Germinal center (tissue), 1 donor: ENCODE measurements around the gene SNX22.

Experiments used
- DNase-seq: peaks from one replicate; pipeline ENCODE4 v3.0.0; 2012; ENCODE audit warnings: mixed read lengths, low spot score

The SNX22 gene

DNA sequence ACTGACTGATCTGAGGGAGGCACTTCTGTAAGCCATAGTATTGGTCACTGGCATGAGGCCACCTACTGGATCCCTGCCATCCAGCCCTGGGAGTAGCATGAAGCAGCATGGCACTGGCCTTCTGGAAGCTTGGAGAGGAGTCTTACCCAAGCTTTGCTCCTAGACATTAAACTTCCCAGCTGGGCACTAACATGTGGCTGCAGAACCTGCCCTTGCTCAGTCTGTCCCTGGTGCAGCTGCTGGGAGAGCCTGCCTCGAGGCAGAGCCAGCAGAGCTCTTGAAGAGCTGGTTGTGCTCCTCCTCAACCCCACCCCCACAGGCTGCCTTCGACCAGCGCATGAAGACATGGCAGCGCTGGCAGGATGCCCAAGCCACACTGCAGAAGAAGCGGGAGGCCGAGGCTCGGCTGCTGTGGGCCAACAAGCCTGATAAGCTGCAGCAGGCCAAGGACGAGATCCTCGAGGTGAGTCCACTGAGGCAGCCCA, 17.1 kb upstream of the SNX22 start:
- no peak for DNase-seq

DNA sequence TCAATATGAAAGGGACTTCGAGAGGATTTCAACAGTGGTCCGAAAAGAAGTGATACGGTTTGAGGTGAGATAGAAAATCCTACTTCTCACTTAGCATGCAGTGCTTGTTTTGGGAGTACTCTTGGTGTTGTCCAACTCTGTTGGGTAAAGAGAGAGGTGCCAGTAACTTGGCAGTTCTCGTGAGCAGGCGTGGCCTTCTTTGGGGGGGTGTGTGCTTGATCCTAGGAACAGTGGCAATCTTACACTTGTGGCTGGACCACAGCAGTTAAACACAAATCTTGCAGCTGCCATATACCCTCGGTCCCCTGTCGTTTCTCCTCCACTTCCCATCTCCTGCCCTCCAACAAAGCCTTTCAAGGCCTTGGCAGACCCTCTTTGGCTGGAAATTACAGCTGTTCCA, 15.2 kb upstream of the SNX22 start:
- no peak for DNase-seq

DNA sequence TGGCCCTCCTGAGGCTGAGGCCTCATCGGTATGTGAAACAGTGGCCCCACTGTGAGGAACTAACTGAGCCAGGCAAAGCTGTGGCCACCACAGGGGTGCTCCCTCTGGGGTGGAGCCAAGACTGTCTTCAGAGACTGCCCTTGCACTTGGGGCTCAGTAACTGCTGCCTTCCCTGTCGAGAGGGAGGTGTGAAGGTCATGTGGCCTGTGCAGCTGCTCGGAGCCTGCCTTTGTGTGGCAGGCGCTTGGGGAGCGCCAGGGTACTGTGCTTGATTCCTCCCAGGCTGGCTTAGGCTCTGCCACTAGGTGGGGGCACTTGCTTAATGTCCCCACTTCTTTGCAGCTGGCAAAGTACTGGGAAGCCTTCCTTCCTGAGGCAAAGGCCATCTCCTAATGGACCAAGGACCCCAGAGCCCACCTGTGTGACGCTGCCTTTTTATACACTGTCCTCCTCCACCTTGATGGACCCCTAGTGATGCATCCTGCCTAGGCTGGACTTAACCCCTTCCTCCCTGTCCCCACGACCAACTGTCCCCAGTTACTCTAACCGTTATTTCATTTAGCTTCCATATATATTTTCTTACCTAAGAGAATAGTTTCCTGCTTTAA, 14.2 kb upstream of the SNX22 start:
- DNase-seq, result peak; percentile 18

DNA sequence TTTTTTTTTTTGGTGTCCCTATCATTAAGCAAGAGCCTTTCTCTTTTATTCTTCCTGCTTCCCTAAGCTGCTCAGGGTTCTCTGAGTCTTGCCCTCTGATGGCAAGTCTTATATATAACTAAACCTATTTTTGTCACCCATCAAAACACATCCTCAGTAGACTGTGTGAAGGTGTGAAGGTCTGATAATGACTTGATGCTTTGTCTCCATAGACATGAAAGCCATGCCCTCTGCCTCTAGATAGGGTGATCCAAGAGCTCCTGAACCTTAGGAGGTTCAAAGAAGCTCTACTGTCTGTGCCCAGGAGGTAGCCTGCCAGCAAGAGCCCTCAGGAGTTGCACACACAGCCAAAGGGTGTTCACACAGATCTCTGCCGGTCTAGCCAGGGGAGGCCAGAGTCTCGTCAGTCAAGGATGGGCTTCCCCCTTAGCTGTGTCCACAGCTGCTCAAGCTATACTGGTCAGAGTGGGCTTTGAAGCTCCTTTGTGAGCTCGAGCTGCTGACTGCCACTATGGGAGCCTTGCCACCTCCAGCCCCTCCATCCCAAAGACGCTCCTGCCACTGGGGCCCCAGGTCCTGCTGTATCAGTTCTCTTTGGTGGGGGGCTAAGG, 13.1 kb upstream of the SNX22 start:
- no peak for DNase-seq

DNA sequence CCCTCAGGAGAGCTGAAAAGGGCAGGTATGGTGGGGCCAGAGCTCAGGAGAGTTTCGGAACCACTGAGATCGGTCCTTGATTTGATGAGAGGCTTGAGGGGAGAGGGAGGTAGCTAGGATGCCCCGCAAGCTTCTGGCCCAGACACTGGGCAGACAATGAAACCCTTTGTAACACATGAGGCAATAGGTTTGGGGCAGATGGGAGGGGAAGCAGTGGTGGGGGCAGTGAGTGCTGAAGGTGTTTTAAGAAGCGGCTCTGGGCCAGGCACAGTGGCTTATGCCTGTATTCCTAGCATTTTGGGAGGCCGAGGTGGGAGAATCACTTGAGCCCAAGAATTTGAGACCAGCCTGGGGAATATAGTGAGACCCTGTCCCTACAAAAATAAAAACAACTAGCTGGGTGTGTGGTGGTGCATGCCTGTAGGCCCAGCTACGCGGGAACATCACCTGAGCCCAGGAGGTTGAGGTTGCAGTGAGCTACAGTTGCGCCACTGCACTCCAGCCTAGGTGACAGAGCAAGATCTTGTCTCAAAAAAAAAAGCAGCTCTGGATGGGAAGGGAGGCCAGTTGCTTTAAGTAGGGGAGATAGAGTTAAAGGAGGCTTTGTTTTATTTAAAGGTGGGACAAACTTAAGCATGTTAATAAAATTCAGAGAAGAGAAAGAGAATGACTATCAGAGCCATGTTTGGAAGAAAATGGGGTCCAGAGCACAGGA, 9.6 kb upstream of the SNX22 start:
- DNase-seq, result no peak

DNA sequence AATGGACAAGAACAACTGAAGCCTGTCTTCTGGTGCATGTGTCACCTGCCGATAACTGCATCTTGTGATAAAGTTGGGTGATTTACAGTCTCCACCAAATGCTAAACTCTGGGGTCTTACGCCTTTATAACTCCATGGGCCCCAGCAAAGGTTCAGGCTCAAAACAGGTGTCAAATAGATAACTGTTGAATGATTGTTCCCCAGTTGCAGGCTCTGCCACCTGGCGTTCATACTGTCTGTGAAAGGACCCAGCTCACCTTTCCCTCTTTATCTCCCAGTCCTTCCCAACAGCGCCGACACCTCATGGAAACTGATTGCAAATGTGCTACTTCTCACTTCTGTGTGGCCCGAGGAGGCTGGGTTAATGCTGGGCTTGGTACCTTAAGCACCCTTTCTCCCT, 8.3 kb upstream of the SNX22 start:
- no peak for DNase-seq

DNA sequence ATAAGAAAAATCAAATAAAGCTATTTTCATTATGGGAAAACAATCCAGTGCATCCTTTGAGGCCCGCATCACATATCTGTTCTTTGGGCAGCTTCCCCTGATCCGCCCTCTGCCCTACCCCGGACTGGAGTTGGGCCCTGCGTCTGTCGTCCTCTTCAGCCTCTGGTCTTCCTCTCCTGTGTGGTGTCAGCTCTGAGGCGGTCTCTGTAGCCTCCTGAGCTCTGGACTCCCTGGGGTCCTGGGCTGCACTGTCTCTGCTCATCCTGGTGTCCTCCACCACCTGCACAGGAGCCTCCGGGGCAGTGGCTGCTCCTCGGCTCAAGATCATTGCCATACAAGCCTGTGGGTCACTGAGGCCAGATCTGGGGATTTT, 7.4 kb upstream of the SNX22 start:
- no peak for DNase-seq

DNA sequence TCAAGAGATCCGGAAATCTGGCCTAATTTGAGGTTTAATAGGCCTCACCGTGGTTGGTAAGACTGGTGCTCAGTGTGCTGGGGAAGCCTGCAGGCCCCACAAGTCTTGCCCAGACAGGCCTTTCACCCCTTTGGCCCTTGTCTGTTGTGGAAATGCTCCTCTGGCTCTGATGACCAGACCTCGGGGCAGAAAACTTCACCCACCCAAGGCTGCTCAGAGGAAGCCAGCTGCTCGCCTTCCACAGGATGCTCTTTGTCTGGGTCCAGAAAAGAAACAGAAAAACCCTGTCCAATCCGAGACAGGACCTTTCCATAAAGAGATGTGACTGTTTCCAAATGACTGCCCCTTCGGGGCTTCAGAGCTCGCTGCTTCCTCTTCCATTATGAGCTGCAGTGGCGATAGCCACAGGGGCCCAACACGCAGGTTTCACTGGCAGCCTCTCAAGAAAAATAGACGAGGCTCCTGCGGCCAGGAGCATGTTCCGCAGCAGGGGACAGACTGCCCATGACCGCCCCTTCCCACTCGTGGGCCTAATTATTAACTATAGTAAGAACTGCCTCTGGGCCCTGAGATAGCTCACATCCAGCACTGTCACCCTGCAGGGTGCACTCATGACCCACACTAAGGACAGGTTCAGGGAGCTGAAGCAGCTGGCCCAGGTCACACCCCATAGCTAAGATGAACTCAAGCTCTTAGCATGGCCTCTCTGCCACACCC, 6.8 kb upstream of the SNX22 start:
- peak; percentile 47 for DNase-seq

DNA sequence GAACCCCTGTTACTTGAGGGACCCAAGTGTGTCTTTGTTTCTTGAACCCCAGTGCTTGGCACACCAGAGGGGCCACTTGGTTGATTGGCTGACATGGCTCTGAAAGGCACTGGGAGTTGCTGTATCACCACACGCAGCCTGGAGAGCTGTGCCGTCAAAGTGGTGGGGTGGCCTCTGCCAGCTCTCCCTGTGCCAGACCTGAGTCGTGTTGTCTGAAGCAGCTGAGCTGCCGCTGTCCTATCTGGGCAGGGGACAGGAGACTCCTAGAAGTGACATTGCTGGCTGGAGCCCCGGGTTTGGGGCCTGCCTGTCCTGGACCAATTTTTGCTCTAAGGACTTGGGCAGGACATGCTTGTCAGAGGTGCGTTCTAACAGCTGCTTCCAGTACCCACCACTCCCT, 5.5 kb upstream of the SNX22 start:
- no peak for DNase-seq

DNA sequence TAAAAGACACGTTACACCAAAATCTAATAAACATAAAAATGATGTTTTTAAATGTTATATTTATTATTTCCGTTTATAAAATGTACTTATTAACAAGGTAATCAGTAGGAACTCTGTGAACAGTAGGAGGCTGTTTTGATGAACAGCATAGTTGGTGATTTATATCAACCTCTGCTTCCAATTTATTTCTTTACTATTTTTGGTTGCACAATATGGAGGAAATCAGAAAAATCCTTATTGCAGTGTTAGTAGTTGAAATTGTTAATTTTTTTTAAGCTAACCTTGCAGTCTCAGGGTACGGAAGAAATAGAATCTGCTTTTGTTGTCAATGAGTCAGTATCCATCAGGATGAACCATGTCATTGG, 5.0 kb upstream of the SNX22 start:
- DNase-seq, result no peak

DNA sequence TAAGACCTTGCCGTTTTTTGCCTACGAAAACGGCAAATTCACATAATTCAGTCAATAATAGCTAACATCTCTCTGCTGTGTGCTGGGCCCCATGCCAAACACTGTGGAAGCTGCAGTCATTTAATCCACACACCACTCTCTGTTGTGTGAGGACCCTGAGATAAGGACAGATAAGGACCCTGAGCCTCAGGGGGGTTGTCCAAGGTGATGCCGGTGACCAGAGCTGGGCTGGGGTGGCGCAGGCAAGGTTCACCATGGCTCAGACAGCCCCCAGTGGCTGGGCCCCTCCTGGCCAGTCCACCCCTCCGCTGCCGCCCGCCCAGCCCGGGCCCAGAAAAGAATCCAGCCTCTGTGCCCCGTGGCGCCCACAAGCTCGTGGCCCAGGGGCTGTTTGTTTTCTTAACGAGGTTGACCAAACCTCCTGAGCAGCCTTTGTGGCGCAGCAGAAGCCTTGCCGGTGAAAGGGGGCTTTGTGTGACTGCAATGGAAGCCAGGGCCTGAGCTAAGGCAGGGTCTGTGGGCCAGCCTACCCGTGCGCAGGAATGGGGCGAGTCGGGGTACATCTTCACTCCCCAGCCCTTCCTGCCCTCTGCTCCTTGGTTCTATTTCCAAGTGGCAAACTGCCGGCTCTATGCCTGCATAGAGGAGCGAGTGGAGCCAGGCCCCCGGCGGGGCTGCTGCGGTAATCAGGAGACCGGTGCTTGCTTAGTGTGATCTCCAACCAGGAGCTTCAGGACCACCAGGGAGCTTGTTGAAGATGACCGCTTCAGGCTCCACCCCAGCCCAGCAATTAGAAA, 4.4 kb upstream of the SNX22 start:
- no peak for DNase-seq

DNA sequence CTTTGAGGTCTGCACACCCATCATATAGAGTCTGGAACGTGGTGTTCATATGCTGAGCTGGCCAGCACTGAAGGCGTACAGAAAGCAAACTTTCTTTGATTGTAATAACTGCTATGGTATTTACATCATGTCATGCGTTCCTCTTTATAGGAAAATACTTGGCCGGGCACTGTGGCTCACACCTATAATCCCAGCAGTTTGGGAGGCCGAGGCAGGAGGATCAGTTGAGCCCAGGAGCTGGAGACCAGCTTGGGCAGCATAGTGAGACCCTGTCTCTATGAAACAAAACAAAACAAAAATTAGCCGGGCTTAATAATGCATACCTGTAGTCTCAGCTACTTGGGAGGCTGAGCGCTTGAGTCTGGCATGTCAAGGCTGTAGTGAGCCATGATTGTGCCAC, 3.4 kb upstream of the SNX22 start:
- no peak for DNase-seq

DNA sequence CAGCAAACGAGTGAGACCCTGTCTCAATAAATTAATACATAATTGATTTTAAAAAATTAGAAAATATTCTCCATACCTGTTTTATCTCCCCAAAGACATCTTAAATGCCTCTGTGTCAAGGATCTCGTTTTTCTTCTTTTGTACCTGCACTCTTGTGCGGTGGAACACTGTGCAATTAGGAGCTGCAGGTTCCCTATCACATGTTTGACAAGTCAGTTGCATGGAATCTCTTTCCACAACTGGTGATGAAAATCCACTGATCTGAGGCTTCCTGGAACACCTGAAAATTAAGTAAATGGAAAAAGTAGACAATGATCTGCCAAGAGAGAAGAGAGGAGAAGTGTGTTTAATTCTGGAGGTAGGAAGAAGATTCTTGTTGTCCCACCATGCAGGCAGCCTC, 3.0 kb upstream of the SNX22 start:
- DNase-seq, result no peak

DNA sequence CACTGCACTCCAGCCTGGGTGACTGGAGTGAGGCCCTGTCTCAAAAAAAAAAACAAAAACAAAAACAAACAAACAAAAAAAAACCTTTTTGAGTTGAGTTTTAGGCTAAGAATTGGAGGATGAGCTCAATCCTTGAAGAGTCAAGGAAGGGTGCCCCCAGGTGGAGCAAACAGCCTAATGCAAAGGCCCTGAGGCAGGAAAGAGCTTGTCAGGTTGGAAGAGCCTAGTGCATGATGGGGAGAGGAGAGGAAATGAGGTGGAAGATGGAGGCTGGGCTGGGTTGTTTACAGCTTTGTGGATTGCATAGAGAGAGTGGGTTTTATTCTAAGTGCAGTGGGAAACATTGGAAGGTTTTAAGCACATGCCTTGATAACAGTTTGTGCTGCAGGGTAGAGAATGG, 2.1 kb upstream of the SNX22 start:
- no peak for DNase-seq

DNA sequence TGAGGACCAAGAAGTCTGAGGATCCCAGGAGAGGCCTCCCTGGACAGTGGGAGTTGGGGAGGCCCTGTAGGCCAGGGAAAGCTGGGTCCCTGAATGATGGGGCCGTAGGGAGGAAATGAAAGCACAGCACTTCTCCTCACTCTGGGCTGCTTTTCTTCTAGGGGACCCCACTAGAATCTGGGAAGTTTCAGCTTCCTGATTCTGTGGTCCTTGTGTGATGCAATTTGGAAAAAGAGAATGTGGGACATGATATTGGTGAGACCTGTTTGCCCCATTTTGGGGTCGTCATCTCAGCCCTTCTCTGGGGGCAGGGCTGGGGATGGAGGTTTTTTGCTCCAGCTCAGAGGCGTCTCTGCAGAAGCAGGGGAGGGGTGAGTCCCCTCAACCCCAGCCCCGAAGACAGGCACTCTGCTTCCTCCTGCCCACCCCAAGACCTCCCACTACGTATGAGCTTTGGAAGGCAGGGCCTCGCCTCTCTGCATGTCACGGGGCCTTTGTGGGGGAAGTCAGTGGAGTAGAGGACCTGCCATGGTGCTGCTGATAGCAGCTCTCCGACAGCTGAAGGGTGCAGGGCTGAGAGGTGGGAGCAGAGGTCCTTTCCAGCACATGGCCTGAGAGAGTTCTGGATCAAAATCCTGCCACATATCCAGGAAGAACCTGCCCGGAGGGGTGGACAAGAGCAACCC, 1.5 kb upstream of the SNX22 start:
- peak; percentile 45 for DNase-seq

DNA sequence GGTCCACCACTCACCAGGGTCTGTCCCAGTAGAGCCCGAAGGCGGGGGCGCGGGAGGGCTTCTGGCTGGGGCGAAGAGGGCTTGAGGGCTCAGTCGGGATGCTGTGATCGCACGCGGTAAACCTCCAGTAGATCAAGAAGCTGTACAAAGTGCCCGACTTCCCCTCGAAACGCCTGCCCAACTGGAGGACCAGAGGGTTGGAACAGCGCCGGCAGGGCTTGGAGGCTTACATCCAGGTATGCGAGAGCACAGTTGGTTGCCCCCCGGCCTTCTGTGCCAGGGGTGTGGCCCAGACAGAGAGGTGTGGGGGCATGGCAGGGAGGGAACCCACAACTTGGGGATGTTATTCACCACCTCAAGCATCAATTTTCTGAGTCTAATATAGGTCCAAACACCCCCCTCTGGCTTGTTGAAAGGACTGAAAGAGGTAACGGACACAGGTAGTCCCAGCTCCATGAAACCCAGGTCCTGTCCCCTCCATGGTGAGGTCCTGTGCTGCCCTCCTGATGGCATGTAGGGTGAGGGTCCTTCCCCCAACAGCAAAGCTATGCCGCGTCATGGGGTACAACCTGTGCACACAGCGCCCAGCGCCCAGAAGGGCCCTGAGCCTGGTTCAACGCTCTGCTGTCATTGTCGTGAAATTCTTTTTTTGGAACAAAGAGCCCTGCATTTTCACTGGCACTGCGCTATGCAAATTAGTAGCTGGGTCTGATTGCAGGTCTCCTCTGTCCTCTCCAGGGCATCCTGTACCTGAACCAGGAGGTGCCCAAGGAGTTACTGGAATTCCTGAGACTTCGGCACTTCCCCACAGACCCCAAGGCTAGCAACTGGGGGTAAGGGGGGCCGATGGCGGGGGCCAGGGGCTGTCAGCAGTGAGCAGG, 1.2 kb downstream of the SNX22 start:
- peak; percentile 76 for DNase-seq

DNA sequence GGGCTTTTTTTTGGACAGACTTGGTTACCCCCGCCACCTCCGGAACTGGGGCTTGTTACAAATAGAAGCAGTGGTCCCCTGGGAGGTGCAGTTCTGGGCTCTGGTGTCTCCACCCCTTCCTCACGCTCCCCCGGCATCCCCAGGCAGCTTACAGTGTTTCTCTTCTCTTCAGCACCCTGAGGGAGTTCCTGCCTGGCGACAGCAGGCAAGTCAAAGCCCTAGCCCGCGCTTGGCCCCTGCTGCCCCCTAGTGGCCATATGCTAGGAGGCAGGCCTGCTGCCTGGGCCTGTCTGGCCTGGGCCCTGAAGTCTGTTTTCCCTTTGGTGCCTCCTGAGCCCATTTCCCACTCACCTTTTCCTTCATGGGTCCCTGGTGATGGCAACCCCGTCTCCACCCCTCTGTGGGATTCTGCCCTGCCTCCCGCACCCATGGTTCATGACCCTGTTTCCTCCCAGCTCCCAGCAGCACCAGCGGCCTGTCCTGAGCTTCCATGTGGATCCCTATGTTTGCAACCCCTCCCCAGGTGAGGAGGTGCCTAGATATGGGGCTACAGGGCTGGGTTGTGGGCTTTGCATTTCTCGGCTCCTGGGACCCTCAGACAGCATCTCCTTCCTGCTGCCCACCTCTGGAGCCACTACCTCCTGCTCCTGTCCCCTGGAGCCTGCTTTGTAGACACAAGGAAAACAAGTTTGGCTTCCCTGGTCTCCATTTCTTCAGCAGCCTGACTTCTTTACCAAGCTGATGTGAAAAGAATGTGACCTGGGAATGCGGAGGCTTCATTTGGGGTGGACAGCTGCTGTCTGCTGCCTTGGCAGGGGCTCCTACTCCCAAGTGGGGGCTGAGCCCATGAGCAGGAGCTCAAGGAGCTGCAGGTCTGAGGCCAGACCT, 2.2 kb downstream of the SNX22 start:
- DNase-seq, result peak; percentile 93

DNA sequence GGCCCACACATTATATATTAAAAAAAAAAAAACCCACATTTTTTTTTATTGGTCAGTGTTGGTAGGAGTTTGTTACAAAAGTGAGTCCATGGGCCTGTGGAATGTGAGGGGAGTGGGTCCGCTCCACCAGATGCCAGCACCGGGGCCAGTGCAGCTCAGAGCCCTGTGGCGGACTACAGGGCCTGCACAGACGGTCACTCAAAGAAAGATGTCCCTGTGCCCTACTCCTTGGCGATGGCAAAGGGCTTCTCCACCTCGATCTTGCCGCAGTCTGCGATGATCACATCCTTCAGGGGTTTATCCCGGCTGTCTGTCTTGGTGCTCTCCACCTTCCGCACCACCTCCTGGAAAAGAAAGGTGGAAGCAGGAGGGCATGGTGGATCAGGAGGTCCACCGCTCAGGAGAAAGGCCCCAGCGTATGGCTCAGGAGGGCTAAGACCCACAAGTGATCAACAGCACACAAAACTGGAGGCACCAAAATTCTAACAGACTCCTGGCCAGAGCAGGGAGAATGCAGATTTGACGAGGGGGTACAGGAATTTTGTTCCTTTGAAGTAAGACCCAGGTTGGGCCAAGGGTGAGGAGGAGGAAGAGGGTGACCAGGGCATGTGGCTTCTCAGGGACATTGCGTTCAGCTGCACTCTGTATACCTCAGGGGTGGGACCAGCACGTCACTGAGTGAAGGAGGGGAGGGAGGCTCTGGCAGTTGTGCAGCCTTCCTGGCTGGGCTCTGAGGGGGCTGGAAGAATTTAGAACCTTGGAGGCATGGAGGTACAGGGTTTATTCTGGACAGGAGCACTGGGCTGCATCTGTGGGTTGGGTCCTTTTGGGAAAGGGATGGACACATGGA, 4.5 kb downstream of the SNX22 start:
- DNase-seq, result no peak
